Smooth muscle cell (in vitro differentiated cells): ENCODE results near the gene CDK5. TPM values are rescaled to one million over a fixed set of nuclear protein-coding genes. Genes with fewer than 3 reads are reported as not detected.
A peak's percentile ranks its signal among the peaks of the same experiment; 100 is the strongest.

Experiments used
- DNase-seq: peaks from one replicate; lab custom pipeline; 2025; ENCODE audit not compliant: unreplicated experiment; lab: John Stamatoyannopoulos, UW
- H2AFZ ChIP-seq: fragments of 200-600 bp; sonication (generic); 2 replicates; pipeline ENCODE4 v1.6.0; 2016; ENCODE audit warnings: antibody characterized with exemption, low read depth, mild to moderate bottlenecking
- H3F3A ChIP-seq: fragments of 200-600 bp; sonication (generic); 2 replicates; pipeline ENCODE4 v1.6.0; 2017; ENCODE audit warnings: antibody characterized with exemption, low read depth
- H3K27ac ChIP-seq: fragments of 200-600 bp; sonication (generic); 2 replicates; pipeline ENCODE4 v1.5.1; 2016; ENCODE audit warnings: low read depth, mild to moderate bottlenecking
- H3K27me3 ChIP-seq: fragments of 200-600 bp; sonication (generic); 2 replicates; pipeline ENCODE4 v1.6.1; 2016; ENCODE audit warnings: low read depth, mild to moderate bottlenecking
- H3K36me3 ChIP-seq: fragments of 200-600 bp; sonication (generic); 2 replicates; pipeline ENCODE4 v1.5.1; 2016; ENCODE audit warnings: low read depth
- H3K4me1 ChIP-seq: fragments of 200-600 bp; sonication (generic); 2 replicates; pipeline ENCODE4 v1.5.1; 2016; ENCODE audit warnings: low read depth
- H3K4me2 ChIP-seq: fragments of 200-600 bp; sonication (generic); 2 replicates; pipeline ENCODE4 v1.6.0; 2016; ENCODE audit warnings: mild to moderate bottlenecking
- H3K4me3 ChIP-seq: fragments of 200-600 bp; sonication (generic); 2 replicates; pipeline ENCODE4 v1.5.1; 2016; ENCODE audit warnings: mild to moderate bottlenecking
- H3K79me2 ChIP-seq: fragments of 200-600 bp; sonication (generic); 2 replicates; pipeline ENCODE4 v1.6.0; 2016; ENCODE audit warnings: low read depth, mild to moderate bottlenecking
- H3K9ac ChIP-seq: fragments of 200-600 bp; sonication (generic); 2 replicates; pipeline ENCODE4 v1.6.0; 2016; ENCODE audit warnings: low read depth
- H3K9me3 ChIP-seq: fragments of 200-600 bp; sonication (generic); replicated peaks from 2 replicates; pipeline ENCODE4 v1.5.1; 2016; ENCODE audit warnings: low read depth
- H4K20me1 ChIP-seq: fragments of 200-600 bp; sonication (generic); 2 replicates; pipeline ENCODE4 v1.6.0; 2016; ENCODE audit warnings: low read depth
- WGBS: methylation state at CpG from one replicate; pipeline ENCODE4 v1.1.7; 2016; ENCODE audit warnings: low lambda C conversion rate; 5-methylcytosine and 5-hydroxymethylcytosine counted together
- polyA plus RNA-seq: library from polyadenylated mRNA; unstranded; fragments of >200 nt; fragmentation: Nextera tagmentation; extraction: Ambion mirVana; gene quantifications from 2 replicates; pipeline ENCODE4 v1.2.1, GENCODE V29; 2016
- total RNA-seq: library from RNA; depleted of rRNA; stranded (reverse); fragments of >200 nt; gene quantifications from 2 replicates; pipeline ENCODE4 v1.2.3, GENCODE V29; 2014
- TF ChIP-seq, protein P1 (sequence below): fragments of 200-600 bp; sonication (generic); IDR thresholded peaks from 2 replicates; pipeline ENCODE4 v1.5.1; 2017; ENCODE audit warnings: borderline replicate concordance, mild to moderate bottlenecking, antibody characterized with exemption; ENCODE audit not compliant: insufficient read depth, poor library complexity, severe bottlenecking

Gene CDK5
- total and polyA plus RNA-seq, 2 experiments from 2014 or later: 22.1 to 36.4 TPM

DNA sequence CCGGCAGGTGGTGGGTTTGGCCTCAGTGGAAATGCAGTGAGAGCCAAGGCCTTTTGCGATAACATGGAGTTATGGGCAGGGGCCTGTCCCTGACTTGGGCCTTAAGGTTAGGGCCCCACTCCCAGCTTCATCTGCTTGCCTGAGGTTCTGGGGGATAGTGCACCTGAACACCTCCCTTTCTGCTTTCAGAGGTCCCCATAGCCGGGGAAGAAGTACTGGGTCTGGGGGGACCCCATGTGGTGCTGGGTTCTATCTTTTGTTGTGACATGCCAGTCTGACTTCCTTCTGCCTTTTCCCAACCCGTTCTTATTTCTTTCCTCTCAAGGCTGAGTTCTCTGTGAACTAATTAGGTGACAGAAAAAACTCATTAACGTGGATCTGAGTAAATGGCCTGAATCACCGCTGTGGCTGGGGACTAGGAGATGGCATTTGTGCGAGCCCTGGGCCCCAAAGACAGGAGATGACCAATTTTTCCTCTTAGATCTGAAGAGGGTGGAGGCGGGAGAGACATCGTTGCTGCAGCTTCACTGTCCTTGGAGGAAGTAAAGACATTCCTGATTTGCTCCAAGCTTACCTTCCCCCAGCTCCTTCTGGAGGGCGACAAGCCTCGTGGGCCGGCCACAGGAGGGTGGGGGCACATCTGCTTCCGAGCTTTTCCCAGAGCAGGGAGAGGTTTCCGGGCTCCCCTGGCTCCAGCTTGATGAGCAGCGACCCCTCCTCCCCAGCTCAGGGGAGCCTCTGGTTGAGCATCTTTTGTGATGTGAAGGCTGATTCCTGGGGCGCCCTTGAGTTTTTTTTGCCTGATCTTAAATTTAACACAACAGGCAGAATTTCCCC lies 30.5 kb upstream of the CDK5 start:
- Histone ChIP-seq H3K9ac (peak overlapping the region; percentile 84), H3K4me1 (peaks cover 29% of the 10 kb centered on the region), H3K36me3 (no peaks in the 10 kb centered on the region), H3K4me3 (peak overlapping the region; percentile 61), H3K27ac (peak overlapping the region; percentile 93), H3K4me2 (peak overlapping the region; percentile 92), H3K27me3 (no peaks in the 10 kb centered on the region), H2AFZ (no peak overlapping the region), H3F3A (peaks cover 30% of the 10 kb centered on the region), H3K9me3 (no peaks in the 10 kb centered on the region), H3K79me2 (peaks cover 62% of the 10 kb centered on the region), H4K20me1 (peaks cover 63% of the 10 kb centered on the region)
- DNase-seq: no peak
- TF ChIP-seq, protein P1, sequence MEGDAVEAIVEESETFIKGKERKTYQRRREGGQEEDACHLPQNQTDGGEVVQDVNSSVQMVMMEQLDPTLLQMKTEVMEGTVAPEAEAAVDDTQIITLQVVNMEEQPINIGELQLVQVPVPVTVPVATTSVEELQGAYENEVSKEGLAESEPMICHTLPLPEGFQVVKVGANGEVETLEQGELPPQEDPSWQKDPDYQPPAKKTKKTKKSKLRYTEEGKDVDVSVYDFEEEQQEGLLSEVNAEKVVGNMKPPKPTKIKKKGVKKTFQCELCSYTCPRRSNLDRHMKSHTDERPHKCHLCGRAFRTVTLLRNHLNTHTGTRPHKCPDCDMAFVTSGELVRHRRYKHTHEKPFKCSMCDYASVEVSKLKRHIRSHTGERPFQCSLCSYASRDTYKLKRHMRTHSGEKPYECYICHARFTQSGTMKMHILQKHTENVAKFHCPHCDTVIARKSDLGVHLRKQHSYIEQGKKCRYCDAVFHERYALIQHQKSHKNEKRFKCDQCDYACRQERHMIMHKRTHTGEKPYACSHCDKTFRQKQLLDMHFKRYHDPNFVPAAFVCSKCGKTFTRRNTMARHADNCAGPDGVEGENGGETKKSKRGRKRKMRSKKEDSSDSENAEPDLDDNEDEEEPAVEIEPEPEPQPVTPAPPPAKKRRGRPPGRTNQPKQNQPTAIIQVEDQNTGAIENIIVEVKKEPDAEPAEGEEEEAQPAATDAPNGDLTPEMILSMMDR: no peak
- 17% methylated on average over 16 of the region's 16 CpGs for WGBS

DNA sequence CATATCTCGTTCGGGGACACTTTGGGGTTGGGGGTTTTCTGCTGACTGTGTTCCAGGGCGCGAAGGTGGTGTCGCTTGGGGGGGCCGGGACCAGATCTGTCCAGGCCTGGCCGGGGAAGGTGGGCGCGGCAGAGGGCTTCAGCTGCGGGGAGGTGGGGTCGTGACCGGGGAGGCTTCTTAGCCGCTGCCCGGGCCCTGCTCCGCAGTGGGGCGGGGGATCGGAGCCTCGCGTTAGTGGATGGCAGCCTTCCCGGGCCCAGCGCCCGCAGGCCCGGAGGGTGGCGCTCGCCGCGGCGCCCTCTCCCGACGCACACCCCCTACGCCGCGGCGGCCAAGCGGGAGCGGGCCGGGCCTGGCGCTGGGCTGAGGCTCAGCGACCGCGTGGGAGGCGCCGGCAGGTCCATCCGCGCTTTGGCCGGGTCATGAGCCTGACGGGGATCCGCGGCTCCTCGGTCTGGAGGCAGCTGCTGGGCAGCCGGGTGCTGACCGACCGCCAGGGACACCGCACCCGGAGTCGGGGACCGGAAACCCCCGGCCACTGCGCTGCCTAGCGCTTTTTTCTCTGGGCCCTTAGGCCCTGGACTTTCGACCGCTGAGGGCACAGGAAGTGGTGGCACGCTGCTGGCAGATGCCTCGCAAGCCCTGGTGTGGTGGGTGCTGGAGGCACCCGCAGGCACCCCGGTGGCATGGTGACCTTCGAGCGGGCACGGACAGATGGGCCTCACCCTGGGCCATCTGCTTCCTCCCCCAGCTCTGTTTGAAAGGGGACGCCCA lies 29.7 kb upstream of the CDK5 start:
- H3K79me2 ChIP-seq: peaks cover 62% of the 10 kb centered on the region
- H3K36me3 ChIP-seq: no peaks in the 10 kb centered on the region
- no peak overlapping the region for H2AFZ ChIP-seq
- no peaks in the 10 kb centered on the region for H3K9me3 ChIP-seq
- H3K4me1 ChIP-seq: peaks cover 33% of the 10 kb centered on the region
- DNase-seq: no peak
- H3K4me2 ChIP-seq: peak overlapping the region; percentile 92
- WGBS: 4% methylated on average over 63 of the region's 70 CpGs
- H3K4me3 ChIP-seq: peak overlapping the region; percentile 61
- TF ChIP-seq, protein P1: peak; percentile 22
- H3K27me3 ChIP-seq: no peaks in the 10 kb centered on the region
- peaks cover 30% of the 10 kb centered on the region for H3F3A ChIP-seq
- H3K9ac ChIP-seq: peak overlapping the region; percentile 84
- peak overlapping the region; percentile 93 for H3K27ac ChIP-seq
- H4K20me1 ChIP-seq: peaks cover 55% of the 10 kb centered on the region

DNA sequence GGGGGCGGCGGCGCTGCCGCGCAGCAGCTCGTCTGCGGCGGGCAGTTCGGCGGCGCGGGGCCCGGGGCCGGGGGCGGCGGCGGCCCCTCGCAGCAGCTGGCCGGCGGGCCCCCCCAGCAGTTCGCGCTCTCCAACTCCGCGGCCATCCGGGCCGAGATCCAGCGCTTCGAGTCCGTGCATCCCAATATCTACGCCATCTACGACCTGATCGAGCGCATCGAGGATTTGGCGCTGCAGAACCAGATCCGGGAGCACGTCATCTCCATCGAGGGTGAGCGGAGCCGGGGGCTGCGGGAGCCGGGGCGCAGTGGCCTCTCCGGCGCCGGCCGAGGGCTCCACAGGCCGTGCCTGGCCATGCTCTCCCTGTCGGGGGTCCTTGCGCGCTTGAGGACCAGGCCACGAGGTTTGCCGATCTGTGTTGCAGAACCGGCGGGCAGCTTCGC lies 29.1 kb upstream of the CDK5 start:
- Histone ChIP-seq H3K4me2 (peak overlapping the region; percentile 92), H3F3A (peaks cover 30% of the 10 kb centered on the region), H3K9me3 (no peaks in the 10 kb centered on the region), H3K9ac (peak overlapping the region; percentile 84), H3K4me3 (peak overlapping the region; percentile 61), H3K27me3 (no peaks in the 10 kb centered on the region), H3K27ac (peak overlapping the region; percentile 93), H3K36me3 (no peaks in the 10 kb centered on the region), H3K4me1 (peaks cover 37% of the 10 kb centered on the region), H2AFZ (no peak overlapping the region), H4K20me1 (peaks cover 49% of the 10 kb centered on the region), H3K79me2 (peaks cover 60% of the 10 kb centered on the region)
- TF ChIP-seq, protein P1: no peak
- no peak for DNase-seq
- WGBS: 0% methylated on average over 31 of the region's 56 CpGs
